SK-N-SH treated with all-trans-retinoic acid at 6 μM for 48 hours (cell line): ENCODE results near the gene MRPL30.
"Not testable (repeated sequence)": the region's sequence is repeated elsewhere in the genome, so short reads cannot be mapped to it uniquely, and the experiment has no call there.

Source experiments
- ATAC-seq: fragments of 200-7000 bp; cut with Tn5 transposase; 3 replicates; pipeline ENCODE4 v1.9.1; 2020; ENCODE audit warnings: mild to moderate bottlenecking, moderate library complexity
- ARNTL ChIP-seq: fragments of 450-650 bp; formaldehyde crosslinking; IDR thresholded peaks from 2 replicates; pipeline ENCODE4 v1.5.0; 2020; ENCODE audit warnings: low read depth, mild to moderate bottlenecking, moderate library complexity, borderline replicate concordance
- CSDC2 ChIP-seq: fragments of 250-450 bp; sonication (Bioruptor Pico); IDR thresholded peaks from 2 replicates; pipeline ENCODE4 v1.5.0; 2020; ENCODE audit warnings: mild to moderate bottlenecking, moderate library complexity
- CSRNP3 ChIP-seq: fragments of 250-450 bp; sonication (Bioruptor Pico); IDR thresholded peaks from 2 replicates; pipeline ENCODE4 v1.5.1; 2021; ENCODE audit warnings: mild to moderate bottlenecking, moderate library complexity
- ESRRG ChIP-seq: fragments of 250-450 bp; sonication (Bioruptor Pico); IDR thresholded peaks from 2 replicates; pipeline ENCODE4 v1.6.1; 2021; ENCODE audit warnings: mild to moderate bottlenecking
- GLIS3 ChIP-seq: fragments of 250-450 bp; sonication (Bioruptor Pico); IDR thresholded peaks from 2 replicates; pipeline ENCODE4 v1.5.0; 2020; ENCODE audit warnings: mild to moderate bottlenecking, moderate library complexity
- ISL1 ChIP-seq: fragments of 250-450 bp; sonication (Bioruptor Pico); IDR thresholded peaks from 2 replicates; pipeline ENCODE4 v2.1.2; 2022; ENCODE audit warnings: mild to moderate bottlenecking, moderate library complexity
- PPARA ChIP-seq: fragments of 250-450 bp; sonication (Bioruptor Pico); IDR thresholded peaks from 2 replicates; pipeline ENCODE4 v1.5.0; 2020; ENCODE audit warnings: mild to moderate bottlenecking, borderline replicate concordance
- RARB ChIP-seq: fragments of 250-450 bp; sonication (Bioruptor Pico); IDR thresholded peaks from 2 replicates; pipeline ENCODE4 v1.8.0; 2021; ENCODE audit warnings: mild to moderate bottlenecking, moderate library complexity
- SNAI2 ChIP-seq: fragments of 250-450 bp; sonication (Bioruptor Pico); IDR thresholded peaks from 2 replicates; pipeline ENCODE4 v1.5.0; 2020; ENCODE audit warnings: mild to moderate bottlenecking, moderate library complexity
- TCF4 ChIP-seq: fragments of 250-450 bp; sonication (Bioruptor Pico); IDR thresholded peaks from 2 replicates; pipeline ENCODE4 v1.8.0; 2021; ENCODE audit warnings: mild to moderate bottlenecking, moderate library complexity, borderline replicate concordance
- TOX ChIP-seq: fragments of 250-450 bp; sonication (Bioruptor Pico); IDR thresholded peaks from 2 replicates; pipeline ENCODE4 v1.8.0; 2021; ENCODE audit warnings: mild to moderate bottlenecking, moderate library complexity, borderline replicate concordance
- ZC3H10 ChIP-seq: fragments of 250-450 bp; sonication (Bioruptor Pico); IDR thresholded peaks from 2 replicates; pipeline ENCODE4 v1.5.1; 2021; ENCODE audit warnings: mild to moderate bottlenecking, moderate library complexity
- ZFP3 ChIP-seq: fragments of 250-450 bp; sonication (Bioruptor Pico); IDR thresholded peaks from 2 replicates; pipeline ENCODE4 v1.5.0; 2020; ENCODE audit warnings: mild to moderate bottlenecking, moderate library complexity
- ZFP30 ChIP-seq: fragments of 450-650 bp; formaldehyde crosslinking; IDR thresholded peaks from 2 replicates; pipeline ENCODE4 v1.5.0; 2022; ENCODE audit warnings: mild to moderate bottlenecking, moderate library complexity
- ZNF565 ChIP-seq: fragments of 450-650 bp; formaldehyde crosslinking; conservative IDR thresholded peaks from 2 replicates; pipeline ENCODE4 v1.5.0; 2020; ENCODE audit warnings: low read depth, mild to moderate bottlenecking, moderate library complexity
- ZNF70 ChIP-seq: fragments of 450-650 bp; formaldehyde crosslinking; IDR thresholded peaks from 2 replicates; pipeline ENCODE4 v1.5.0; 2020; ENCODE audit warnings: mild to moderate bottlenecking, moderate library complexity
- ZNF8 ChIP-seq: fragments of 450-650 bp; formaldehyde crosslinking; IDR thresholded peaks from 2 replicates; pipeline ENCODE4 v1.5.0; 2020; ENCODE audit warnings: mild to moderate bottlenecking, moderate library complexity
- TF ChIP-seq, protein P1 (sequence below): fragments of 250-450 bp; sonication (Bioruptor Pico); IDR thresholded peaks from 2 replicates; pipeline ENCODE4 v1.8.0; 2021; ENCODE audit warnings: low read depth, mild to moderate bottlenecking, moderate library complexity, borderline replicate concordance
- TF ChIP-seq, protein P2 (sequence below): fragments of 250-450 bp; sonication (Bioruptor Pico); IDR thresholded peaks from 2 replicates; pipeline ENCODE4 v1.5.0; 2020; ENCODE audit warnings: mild to moderate bottlenecking, moderate library complexity

MRPL30 gene

DNA sequence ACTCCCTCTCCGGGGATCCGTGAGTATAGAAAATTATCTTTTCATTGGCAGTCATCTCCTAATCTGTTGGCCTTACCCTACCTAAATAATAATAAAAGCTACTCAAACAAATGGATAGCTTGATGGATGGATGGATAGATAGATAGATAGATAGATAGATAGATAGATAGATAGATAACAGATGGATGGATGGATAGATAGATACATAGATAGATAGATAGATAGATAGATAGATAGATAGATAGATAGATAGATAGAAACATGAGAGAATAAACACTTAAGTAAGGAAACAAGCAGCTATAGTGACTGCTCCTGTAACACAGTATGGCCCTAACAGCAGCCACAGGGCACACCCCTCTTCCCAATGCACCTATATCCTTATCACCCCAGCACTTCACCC, 35.1 kb downstream of the MRPL30 start:
- no peak for ATAC-seq
- TF ChIP-seq TOX = no peak

DNA sequence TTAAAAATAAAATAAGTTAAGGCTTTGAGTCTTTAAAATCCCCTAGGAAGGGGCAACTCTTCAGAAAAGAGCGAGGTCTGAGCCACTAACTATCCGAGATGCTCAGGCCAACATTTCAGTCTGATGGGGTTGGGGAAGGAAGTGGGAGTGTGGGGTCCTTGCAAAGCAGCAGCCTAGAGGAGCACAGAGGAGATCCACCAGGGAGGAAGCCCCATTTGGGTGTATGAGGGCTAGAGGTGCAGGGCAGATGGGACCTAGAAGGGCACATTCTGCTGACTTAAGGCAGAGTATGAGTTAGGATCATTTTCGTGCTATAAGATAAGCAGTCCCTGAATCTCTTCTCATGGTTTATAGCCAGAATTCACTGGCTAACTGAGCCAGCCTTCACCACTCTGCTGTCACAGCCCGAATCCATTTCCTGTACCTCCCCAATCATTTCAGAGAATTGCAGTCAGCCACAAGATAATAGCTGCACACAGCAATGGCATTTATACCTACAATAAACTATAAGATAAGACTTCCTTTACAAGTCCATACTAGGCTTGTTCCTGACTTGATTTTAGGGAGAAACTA, 37.0 kb downstream of the MRPL30 start:
- ATAC-seq = no peak

GRCh38 chr2:99233177-99233576, 52.2 kb downstream of the MRPL30 start:
- ATAC-seq = not testable (repeated sequence)

More for the DNA sequence above, 37.0 kb downstream of the MRPL30 start:
- TF ChIP-seq GLIS3 (CRISPR knock-in tag) (no peak), SNAI2 (CRISPR knock-in tag) (no peak), RARB (CRISPR knock-in tag) (no peak), ARNTL (no peak), PPARA (CRISPR knock-in tag) (no peak), TOX (no peak), ISL1 (CRISPR knock-in tag) (no peak), ZNF8 (no peak), TCF4 (no peak), ZNF70 (no peak), ZFP3 (CRISPR knock-in tag) (no peak), ZC3H10 (CRISPR knock-in tag) (no peak), ZFP30 (CRISPR knock-in tag) (no peak), CSDC2 (no peak)
- TF ChIP-seq, protein P1, sequence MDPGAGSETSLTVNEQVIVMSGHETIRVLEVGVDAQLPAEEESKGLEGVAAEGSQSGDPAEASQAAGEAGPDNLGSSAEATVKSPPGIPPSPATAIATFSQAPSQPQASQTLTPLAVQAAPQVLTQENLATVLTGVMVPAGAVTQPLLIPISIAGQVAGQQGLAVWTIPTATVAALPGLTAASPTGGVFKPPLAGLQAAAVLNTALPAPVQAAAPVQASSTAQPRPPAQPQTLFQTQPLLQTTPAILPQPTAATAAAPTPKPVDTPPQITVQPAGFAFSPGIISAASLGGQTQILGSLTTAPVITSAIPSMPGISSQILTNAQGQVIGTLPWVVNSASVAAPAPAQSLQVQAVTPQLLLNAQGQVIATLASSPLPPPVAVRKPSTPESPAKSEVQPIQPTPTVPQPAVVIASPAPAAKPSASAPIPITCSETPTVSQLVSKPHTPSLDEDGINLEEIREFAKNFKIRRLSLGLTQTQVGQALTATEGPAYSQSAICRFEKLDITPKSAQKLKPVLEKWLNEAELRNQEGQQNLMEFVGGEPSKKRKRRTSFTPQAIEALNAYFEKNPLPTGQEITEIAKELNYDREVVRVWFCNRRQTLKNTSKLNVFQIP (CRISPR knock-in tag) = no peak
- TF ChIP-seq, protein P2, sequence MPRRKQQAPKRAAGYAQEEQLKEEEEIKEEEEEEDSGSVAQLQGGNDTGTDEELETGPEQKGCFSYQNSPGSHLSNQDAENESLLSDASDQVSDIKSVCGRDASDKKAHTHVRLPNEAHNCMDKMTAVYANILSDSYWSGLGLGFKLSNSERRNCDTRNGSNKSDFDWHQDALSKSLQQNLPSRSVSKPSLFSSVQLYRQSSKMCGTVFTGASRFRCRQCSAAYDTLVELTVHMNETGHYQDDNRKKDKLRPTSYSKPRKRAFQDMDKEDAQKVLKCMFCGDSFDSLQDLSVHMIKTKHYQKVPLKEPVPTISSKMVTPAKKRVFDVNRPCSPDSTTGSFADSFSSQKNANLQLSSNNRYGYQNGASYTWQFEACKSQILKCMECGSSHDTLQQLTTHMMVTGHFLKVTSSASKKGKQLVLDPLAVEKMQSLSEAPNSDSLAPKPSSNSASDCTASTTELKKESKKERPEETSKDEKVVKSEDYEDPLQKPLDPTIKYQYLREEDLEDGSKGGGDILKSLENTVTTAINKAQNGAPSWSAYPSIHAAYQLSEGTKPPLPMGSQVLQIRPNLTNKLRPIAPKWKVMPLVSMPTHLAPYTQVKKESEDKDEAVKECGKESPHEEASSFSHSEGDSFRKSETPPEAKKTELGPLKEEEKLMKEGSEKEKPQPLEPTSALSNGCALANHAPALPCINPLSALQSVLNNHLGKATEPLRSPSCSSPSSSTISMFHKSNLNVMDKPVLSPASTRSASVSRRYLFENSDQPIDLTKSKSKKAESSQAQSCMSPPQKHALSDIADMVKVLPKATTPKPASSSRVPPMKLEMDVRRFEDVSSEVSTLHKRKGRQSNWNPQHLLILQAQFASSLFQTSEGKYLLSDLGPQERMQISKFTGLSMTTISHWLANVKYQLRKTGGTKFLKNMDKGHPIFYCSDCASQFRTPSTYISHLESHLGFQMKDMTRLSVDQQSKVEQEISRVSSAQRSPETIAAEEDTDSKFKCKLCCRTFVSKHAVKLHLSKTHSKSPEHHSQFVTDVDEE = no peak

GRCh38 chr2:99238599-99238998, 57.6 kb downstream of the MRPL30 start:
- TF ChIP-seq ZNF565 (CRISPR knock-in tag) (no peak), SNAI2 (CRISPR knock-in tag) (no peak), GLIS3 (CRISPR knock-in tag) (no peak), CSRNP3 (CRISPR knock-in tag) (no peak), TCF4 (no peak), ESRRG (no peak), RARB (CRISPR knock-in tag) (no peak)
- TF ChIP-seq, protein P1 (CRISPR knock-in tag) = no peak
- no peak for ATAC-seq

- ATAC-seq = no peak
- TF ChIP-seq TOX (no peak), ZNF8 (no peak), ZC3H10 (CRISPR knock-in tag) (no peak), RARB (CRISPR knock-in tag) (no peak), CSDC2 (no peak)
These were observed 59.4 kb downstream of the MRPL30 start for GRCh38 chr2:99240431-99240830.

GRCh38 chr2:99242151-99242550, 61.2 kb downstream of the MRPL30 start:
- ATAC-seq = no peak
- TF ChIP-seq, protein P1 (CRISPR knock-in tag) = no peak
- TF ChIP-seq, protein P2 = no peak
- TF ChIP-seq, all 23 proteins: peak for 0
